ENCODE data around the gene NDUFB10.

NDUFB10 gene

GRCh38 chr16:1959269-1960039, at the start of gene NDUFB10:
Gene NDUFB10 (plus strand): TSS chr16:1959538. CDS start chr16:1959625, 87 bp downstream.
- peak within 1 kb of the TSS; percentile 85 to 87 for H3K4me3 ChIP-seq (replicated peaks in 1 of 2; ENCODE audit: low read depth in 2 of 2, low read length in 2 of 2)
- peak; percentile 90 to 93 for DNase-seq (ENCODE audit: low read depth in 2 of 2)
- TF ChIP-seq, protein P1, sequence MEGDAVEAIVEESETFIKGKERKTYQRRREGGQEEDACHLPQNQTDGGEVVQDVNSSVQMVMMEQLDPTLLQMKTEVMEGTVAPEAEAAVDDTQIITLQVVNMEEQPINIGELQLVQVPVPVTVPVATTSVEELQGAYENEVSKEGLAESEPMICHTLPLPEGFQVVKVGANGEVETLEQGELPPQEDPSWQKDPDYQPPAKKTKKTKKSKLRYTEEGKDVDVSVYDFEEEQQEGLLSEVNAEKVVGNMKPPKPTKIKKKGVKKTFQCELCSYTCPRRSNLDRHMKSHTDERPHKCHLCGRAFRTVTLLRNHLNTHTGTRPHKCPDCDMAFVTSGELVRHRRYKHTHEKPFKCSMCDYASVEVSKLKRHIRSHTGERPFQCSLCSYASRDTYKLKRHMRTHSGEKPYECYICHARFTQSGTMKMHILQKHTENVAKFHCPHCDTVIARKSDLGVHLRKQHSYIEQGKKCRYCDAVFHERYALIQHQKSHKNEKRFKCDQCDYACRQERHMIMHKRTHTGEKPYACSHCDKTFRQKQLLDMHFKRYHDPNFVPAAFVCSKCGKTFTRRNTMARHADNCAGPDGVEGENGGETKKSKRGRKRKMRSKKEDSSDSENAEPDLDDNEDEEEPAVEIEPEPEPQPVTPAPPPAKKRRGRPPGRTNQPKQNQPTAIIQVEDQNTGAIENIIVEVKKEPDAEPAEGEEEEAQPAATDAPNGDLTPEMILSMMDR (IDR thresholded peaks at IDR 0.05; ENCODE audit: low read depth, low read length), result peak; percentile 33

GRCh38 chr16:1909561-1910231, 49.6 kb upstream of the NDUFB10 start:
- DNase-seq (ENCODE audit: low read depth in 2 of 2), result no peak
- TF ChIP-seq, protein P1 (IDR thresholded peaks at IDR 0.05; ENCODE audit: low read depth, low read length), result no peak
- H3K4me3 ChIP-seq (replicated peaks in 1 of 2; ENCODE audit: low read depth in 2 of 2, low read length in 2 of 2), result no peak overlapping the region

DNA sequence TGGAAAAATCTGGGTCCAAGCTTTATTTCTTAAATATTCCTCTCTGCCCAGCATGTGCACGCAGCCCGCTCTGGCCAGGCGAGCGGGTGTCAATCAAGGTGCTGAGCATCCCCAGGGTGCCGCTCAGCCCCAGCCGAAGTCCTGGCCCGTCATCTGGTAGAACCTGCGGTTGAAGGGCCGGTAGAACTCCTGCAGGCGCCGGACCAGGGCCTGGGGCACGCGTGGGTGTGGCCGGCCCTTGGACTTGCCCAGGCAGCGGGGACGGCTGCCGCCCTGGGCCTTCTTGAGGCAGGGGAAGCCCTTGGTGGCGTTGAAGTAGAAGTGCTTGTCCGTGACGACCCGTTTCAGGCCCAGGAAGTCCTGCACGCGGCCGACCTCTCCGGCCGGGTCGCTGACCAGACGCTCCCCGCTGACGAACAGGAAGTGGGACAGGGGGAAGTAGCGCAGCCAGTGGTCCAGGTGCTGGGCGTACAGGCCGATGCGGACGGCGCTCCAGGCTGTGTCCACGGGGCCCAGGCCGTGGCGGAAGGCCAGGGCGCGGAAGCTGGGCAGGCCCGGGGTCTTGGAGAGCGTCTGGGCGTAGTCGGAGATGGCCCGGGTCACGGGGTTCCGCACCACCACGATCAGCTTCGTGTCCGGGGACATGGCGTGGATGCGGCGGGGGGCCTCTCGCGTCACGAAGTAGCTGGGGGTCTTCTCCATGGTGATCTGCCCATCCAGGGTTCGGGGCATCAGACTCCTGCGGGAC, 47.7 kb upstream of the NDUFB10 start:
- no peak overlapping the region for H3K4me3 ChIP-seq (replicated peaks in 1 of 2; ENCODE audit: low read depth in 2 of 2, low read length in 2 of 2)
- TF ChIP-seq, protein P1 (IDR thresholded peaks at IDR 0.05; ENCODE audit: low read depth, low read length), result no peak

GRCh38 chr16:1912215-1912543, 47.2 kb upstream of the NDUFB10 start:
- no peak for DNase-seq (ENCODE audit: low read depth in 2 of 2)
- TF ChIP-seq, protein P1 (IDR thresholded peaks at IDR 0.05; ENCODE audit: low read depth, low read length), result no peak
- no peak overlapping the region for H3K4me3 ChIP-seq (replicated peaks in 1 of 2; ENCODE audit: low read depth in 2 of 2, low read length in 2 of 2)

More for the DNA sequence above, 47.7 kb upstream of the NDUFB10 start:
- DNase-seq (ENCODE audit: low read depth in 2 of 2), result no peak

- no peak for DNase-seq (ENCODE audit: low read depth in 2 of 2)
- H3K4me3 ChIP-seq (replicated peaks in 1 of 2; ENCODE audit: low read depth in 2 of 2, low read length in 2 of 2), result no peak overlapping the region
- TF ChIP-seq, protein P1 (IDR thresholded peaks at IDR 0.05; ENCODE audit: low read depth, low read length), result no peak
These were observed 45.8 kb upstream of the NDUFB10 start for GRCh38 chr16:1913327-1914083.

DNA sequence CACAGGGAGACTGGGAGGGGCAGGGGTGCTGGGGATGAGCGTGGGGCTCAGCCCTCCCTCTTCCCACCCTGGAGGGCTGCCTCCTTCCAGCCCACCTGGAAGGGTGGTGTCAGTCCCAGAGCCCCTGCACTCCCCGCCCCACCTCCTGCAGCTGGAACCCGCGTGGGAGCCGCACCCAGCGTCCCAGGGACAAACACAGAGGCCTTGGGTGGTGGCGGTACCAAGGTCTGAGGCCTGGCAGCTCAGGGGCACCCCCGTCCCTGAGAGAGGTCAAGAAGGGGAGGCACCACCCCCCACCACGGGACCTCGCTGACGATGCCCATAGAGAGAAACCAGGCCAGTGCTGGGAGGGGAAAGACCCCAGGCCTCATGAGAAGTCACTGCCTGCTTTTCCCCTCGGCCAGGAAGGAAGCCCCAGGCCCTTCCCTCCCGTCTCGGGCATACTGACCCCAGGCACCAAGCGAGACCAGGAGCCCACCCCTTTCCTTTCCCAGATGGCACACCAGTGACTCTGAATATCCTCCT, 45.2 kb upstream of the NDUFB10 start:
- no peak overlapping the region for H3K4me3 ChIP-seq (replicated peaks in 1 of 2; ENCODE audit: low read depth in 2 of 2, low read length in 2 of 2)
- TF ChIP-seq, protein P1 (IDR thresholded peaks at IDR 0.05; ENCODE audit: low read depth, low read length), result no peak
- no peak for DNase-seq (ENCODE audit: low read depth in 2 of 2)
